HCT116 (cell line): ENCODE measurements around the gene STPG2. TPM values are rescaled to one million over a fixed set of nuclear protein-coding genes. Genes with fewer than 3 reads are reported as not detected.
A peak's percentile ranks its signal among the peaks of the same experiment; 100 is the strongest.

ENCODE experiments used
- ATAC-seq: fragments of 200-7000 bp; cut with Tn5 transposase; 2 replicates; pipeline ENCODE4 v1.9.1; 2020; ENCODE audit warnings: mild to moderate bottlenecking, moderate library complexity
- BruUV-seq: library from RNA; stranded (reverse); fragments of 400-500 nt; replicated peaks from 2 replicates; lab custom pipeline; 2021; lab: Mats Ljungman, UMichigan
- CTCF ChIA-PET: fragments of 300-600 bp; sonication (Branson Sonifier 250); formaldehyde crosslinking; loops from one replicate; lab custom pipeline; 2021; ENCODE audit warnings: antibody characterized with exemption; lab: Charles Lee
- POLR2A ChIA-PET: fragments of 300-600, 350-600 bp; sonication (Branson Sonifier 250); formaldehyde crosslinking; loops from one replicate; lab custom pipeline; 2021; ENCODE audit warnings: antibody characterized with exemption; lab: Charles Lee
- RAD21 ChIA-PET, 2 experiments: fragments of 300-600 bp; sonication (Branson Sonifier 250); formaldehyde crosslinking; loops; one replicate each; lab custom pipeline; 2023; ENCODE audit warnings: low total read pairs in 2 of 2; ENCODE audit not compliant: uncharacterized antibody in 2 of 2, unreplicated experiment in 2 of 2, low non-redundant PET in 1 of 2; lab: Charles Lee
- DNase-seq: peaks from one replicate; pipeline ENCODE4 v3.0.0-alpha.2; 2010; ENCODE audit warnings: low read depth, low spot score
- H2AFZ ChIP-seq: fragments of 200-600 bp; shearing (Covaris generic), sonication (generic); 2 replicates; pipeline ENCODE4 v1.6.1; 2017; ENCODE audit warnings: low read depth, mixed run types, mixed read lengths, antibody characterized with exemption, low read length; ENCODE audit not compliant: poor library complexity, severe bottlenecking
- H3K27ac ChIP-seq: 2 replicates; pipeline ENCODE4 v1.5.1; 2012; ENCODE audit warnings: low read depth, low read length
- H3K27me3 ChIP-seq: fragments of 200-600 bp; sonication (generic); 2 replicates; pipeline ENCODE4 v1.6.1; 2016; ENCODE audit warnings: mixed run types, low read length, mixed read lengths; ENCODE audit not compliant: insufficient read depth
- H3K36me3 ChIP-seq, 2 experiments: fragments of 200-500 bp in 1 of 2; fragments of 200-600 bp in 1 of 2; sonication (Bioruptor generic) in 1 of 2; sonication (generic) in 1 of 2; 2 replicates each; pipeline versions ENCODE4 v1.5.1 to v1.6.1; 2014 to 2016; ENCODE audit warnings: low read length in 2 of 2, inconsistent platforms in 1 of 2, mixed read lengths in 1 of 2, mixed run types in 1 of 2; ENCODE audit not compliant: insufficient read depth in 2 of 2, control insufficient read depth in 1 of 2
- H3K4me1 ChIP-seq, 2 experiments: fragments of 200-600 bp in 1 of 2; sonication (generic) in 1 of 2; 2 replicates each; pipeline versions ENCODE4 v1.5.1 to v1.6.1; 2012 to 2017; ENCODE audit warnings: low read length in 2 of 2, inconsistent platforms in 1 of 2, mild to moderate bottlenecking in 1 of 2, mixed read lengths in 1 of 2, mixed run types in 1 of 2, moderate library complexity in 1 of 2; ENCODE audit not compliant: insufficient read depth in 2 of 2, control insufficient read depth in 1 of 2
- H3K4me2 ChIP-seq: fragments of 200-600 bp; sonication (generic); 2 replicates; pipeline ENCODE4 v1.6.1; 2017; ENCODE audit warnings: mixed run types, low read length, mixed read lengths
- H3K4me3 ChIP-seq, 2 experiments: fragments of 200-600 bp in 1 of 2; sonication (generic) in 1 of 2; replicated peaks in 1 of 2; 2 replicates each; pipeline ENCODE4 v1.5.1; 2011 to 2016; ENCODE audit warnings: low read length in 2 of 2, control low read depth in 1 of 2, low read depth in 1 of 2, mild to moderate bottlenecking in 1 of 2, mixed read lengths in 1 of 2, mixed run types in 1 of 2
- H3K79me2 ChIP-seq: fragments of 200-600 bp; sonication (generic); 2 replicates; pipeline ENCODE4 v1.6.1; 2017; ENCODE audit warnings: mild to moderate bottlenecking, mixed run types, low read length, moderate library complexity, mixed read lengths; ENCODE audit not compliant: insufficient read depth
- H3K9ac ChIP-seq: fragments of 200-600 bp; sonication (generic); 2 replicates; pipeline ENCODE4 v1.6.1; 2016; ENCODE audit warnings: low read length, mixed read lengths
- H3K9me2 ChIP-seq: fragments of 200-600 bp; sonication (generic), shearing (Covaris generic); 2 replicates; pipeline ENCODE4 v1.6.1; 2017; ENCODE audit warnings: mixed run types, mild to moderate bottlenecking, moderate library complexity; ENCODE audit not compliant: insufficient read depth
- H3K9me3 ChIP-seq, 2 experiments: fragments of 200-500 bp in 1 of 2; fragments of 200-600 bp in 1 of 2; sonication (Bioruptor generic) in 1 of 2; sonication (generic) in 1 of 2; 2 replicates each; pipeline ENCODE4 v1.6.1; 2014 to 2017; ENCODE audit warnings: low read length in 2 of 2, mixed read lengths in 2 of 2, inconsistent platforms in 1 of 2, low read depth in 1 of 2, mild to moderate bottlenecking in 1 of 2, mixed run types in 1 of 2, moderate library complexity in 1 of 2; ENCODE audit not compliant: control insufficient read depth in 1 of 2, insufficient read depth in 1 of 2
- H4K20me1 ChIP-seq: fragments of 200-600 bp; sonication (generic), shearing (Covaris generic); 2 replicates; pipeline ENCODE4 v1.6.1; 2017; ENCODE audit warnings: mixed run types, mild to moderate bottlenecking, moderate library complexity; ENCODE audit not compliant: insufficient read depth
- EZH2phosphoT487 ChIP-seq: fragments of 200-600 bp; IDR thresholded peaks from 2 replicates; pipeline ENCODE4 v1.6.1; 2018; ENCODE audit warnings: antibody characterized with exemption, borderline replicate concordance
- SIN3A ChIP-seq: IDR thresholded peaks from 2 replicates; pipeline ENCODE4 v1.6.1; 2012; ENCODE audit warnings: low read depth
- ZFX ChIP-seq: fragments of 450-650 bp; IDR thresholded peaks from 2 replicates; pipeline ENCODE4 v1.6.1; 2017
- intact Hi-C: fragments of 100-400 bp; cut with micrococcal nuclease; formaldehyde crosslinking; loops from 2 replicates; pipeline ENCODE4 v1.10.0; 2022
- total RNA-seq: library from RNA; stranded (reverse); gene quantifications from one replicate; pipeline ENCODE4 v1.2.1, GENCODE V29; 2021; ENCODE audit not compliant: unreplicated experiment
- TF ChIP-seq, protein P1 (sequence below): IDR thresholded peaks from 2 replicates; pipeline ENCODE4 v1.6.1; 2012
- TF ChIP-seq, protein P2 (sequence below): IDR thresholded peaks from 2 replicates; pipeline ENCODE4 v1.6.1; 2011; ENCODE audit warnings: mild to moderate bottlenecking, low read length, moderate library complexity; ENCODE audit not compliant: insufficient replicate concordance; ENCODE audit errors: extremely low read depth

STPG2 gene
- total RNA-seq, 1 experiment from 2014 or later = not detected

DNA sequence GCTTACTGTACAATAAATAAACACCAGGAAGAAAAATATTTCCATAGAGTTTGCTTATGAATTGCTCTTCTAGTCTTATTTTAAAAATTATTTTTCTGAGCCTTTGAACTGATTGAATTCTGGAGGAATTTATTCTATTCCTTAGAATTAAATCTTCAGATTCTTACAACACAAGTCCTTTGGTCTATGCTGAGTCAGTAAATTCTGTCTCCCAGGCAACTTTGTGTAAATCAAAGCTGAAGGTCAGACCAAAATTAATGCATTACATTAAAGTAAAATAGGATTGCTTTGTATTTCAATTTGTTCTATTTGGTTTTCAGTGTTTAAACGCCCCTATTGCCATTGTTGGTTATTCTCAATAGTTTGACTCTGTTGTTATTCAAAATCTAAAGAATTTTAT lies 26.8 kb upstream of the STPG2 start:
- ChIA-PET RAD21 (no interaction called here), CTCF (no interaction called here), POLR2A (no interaction called here)
- intact Hi-C loops = no loop called here
- Histone ChIP-seq H3K79me2 (no peaks in the 10 kb centered on the region), H2AFZ (peak overlapping the region; percentile 56), H3K4me1 (peaks cover 5 to 17% of the 10 kb centered on the region in 2 experiments; a peak in 3 of 4 replicates), H3K36me3 (no peaks in the 10 kb centered on the region), H3K4me3 (no peak overlapping the region), H3K4me2 (no peak overlapping the region), H3K27me3 (no peaks in the 10 kb centered on the region), H3K9ac (no peak overlapping the region), H3K9me3 (no peaks in the 10 kb centered on the region), H3K27ac (no peak overlapping the region), H4K20me1 (no peaks in the 10 kb centered on the region), H3K9me2 (no peaks in the 10 kb centered on the region; the same call in 1 of the 2 replicates)
- DNase-seq = no peak
- no TSS peak for BruUV-seq
- ATAC-seq = no peak
- TF ChIP-seq SIN3A = no peak

- H3K27ac ChIP-seq = no peak overlapping the region
- no peaks in the 10 kb centered on the region for H3K27me3 ChIP-seq
- no peak overlapping the region for H2AFZ ChIP-seq
- H4K20me1 ChIP-seq = no peaks in the 10 kb centered on the region
- TF ChIP-seq ZFX (no peak), EZH2phosphoT487 (no peak)
- TF ChIP-seq, protein P1, sequence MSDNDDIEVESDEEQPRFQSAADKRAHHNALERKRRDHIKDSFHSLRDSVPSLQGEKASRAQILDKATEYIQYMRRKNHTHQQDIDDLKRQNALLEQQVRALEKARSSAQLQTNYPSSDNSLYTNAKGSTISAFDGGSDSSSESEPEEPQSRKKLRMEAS = peak; percentile 11; the same call in 1 of the 2 replicates
- TF ChIP-seq, protein P2, sequence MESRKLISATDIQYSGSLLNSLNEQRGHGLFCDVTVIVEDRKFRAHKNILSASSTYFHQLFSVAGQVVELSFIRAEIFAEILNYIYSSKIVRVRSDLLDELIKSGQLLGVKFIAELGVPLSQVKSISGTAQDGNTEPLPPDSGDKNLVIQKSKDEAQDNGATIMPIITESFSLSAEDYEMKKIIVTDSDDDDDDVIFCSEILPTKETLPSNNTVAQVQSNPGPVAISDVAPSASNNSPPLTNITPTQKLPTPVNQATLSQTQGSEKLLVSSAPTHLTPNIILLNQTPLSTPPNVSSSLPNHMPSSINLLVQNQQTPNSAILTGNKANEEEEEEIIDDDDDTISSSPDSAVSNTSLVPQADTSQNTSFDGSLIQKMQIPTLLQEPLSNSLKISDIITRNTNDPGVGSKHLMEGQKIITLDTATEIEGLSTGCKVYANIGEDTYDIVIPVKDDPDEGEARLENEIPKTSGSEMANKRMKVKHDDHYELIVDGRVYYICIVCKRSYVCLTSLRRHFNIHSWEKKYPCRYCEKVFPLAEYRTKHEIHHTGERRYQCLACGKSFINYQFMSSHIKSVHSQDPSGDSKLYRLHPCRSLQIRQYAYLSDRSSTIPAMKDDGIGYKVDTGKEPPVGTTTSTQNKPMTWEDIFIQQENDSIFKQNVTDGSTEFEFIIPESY = no peak
- TF ChIP-seq, all 23 proteins: peak for 1
- POLR2A ChIA-PET = no interaction called here
- H3K4me2 ChIP-seq = peak overlapping the region; percentile 56
- DNase-seq (no peak), ATAC-seq (no peak)
- no peaks in the 10 kb centered on the region; the same call in 1 of the 2 replicates for H3K9me2 ChIP-seq
- no peaks in the 10 kb centered on the region for H3K79me2 ChIP-seq
- no peaks in the 10 kb centered on the region for H3K9me3 ChIP-seq
- no peak overlapping the region for H3K9ac ChIP-seq
- H3K36me3 ChIP-seq = no peaks in the 10 kb centered on the region
- RAD21 ChIA-PET = no interaction called here
- CTCF ChIA-PET = no interaction called here
- H3K4me1 ChIP-seq = peaks cover 5 to 17% of the 10 kb centered on the region in 2 experiments; a peak in 3 of 4 replicates
- H3K4me3 ChIP-seq = no peak overlapping the region
- intact Hi-C loops = no loop called here
- no TSS peak for BruUV-seq
These were observed 23.4 kb upstream of the STPG2 start for GRCh38 chr4:98166731-98167041.
